WTC11 (cell line): Measurements from ENCODE around the gene UBE4A. TPM values are rescaled to one million over a fixed set of nuclear protein-coding genes. Genes with fewer than 3 reads are reported as not detected.

ENCODE experiments used
- ATAC-seq: fragments of 200-7000 bp; cut with Tn5 transposase; 2 replicates; pipeline ENCODE4 v1.10.0; 2021; ENCODE audit warnings: mild to moderate bottlenecking, moderate library complexity
- CTCF ChIA-PET: fragments of 300-600 bp; sonication (Branson Sonifier 250); formaldehyde crosslinking; loops from one replicate; lab custom pipeline; 2021; ENCODE audit warnings: antibody characterized with exemption; lab: Charles Lee
- POLR2A ChIA-PET: fragments of 350-600 bp; sonication (Branson Sonifier 250); formaldehyde crosslinking; loops from one replicate; lab custom pipeline; 2021; ENCODE audit warnings: antibody characterized with exemption; lab: Charles Lee
- DNase-seq: peaks from one replicate; pipeline ENCODE4 v3.0.0; 2021; ENCODE audit warnings: low spot score
- H3K27ac Mint-ChIP-seq: 2 replicates; pipeline ENCODE4 v1.8.0; 2021; ENCODE audit warnings: mixed read lengths
- H3K27me3 Mint-ChIP-seq: 2 replicates; pipeline ENCODE4 v1.8.0; 2021; ENCODE audit warnings: low read depth, mild to moderate bottlenecking, moderate library complexity, mixed read lengths
- H3K36me3 Mint-ChIP-seq: 2 replicates; pipeline ENCODE4 v1.8.0; 2021; ENCODE audit warnings: mixed read lengths
- H3K4me1 Mint-ChIP-seq: 2 replicates; pipeline ENCODE4 v1.8.0; 2022; ENCODE audit warnings: mixed read lengths
- H3K4me3 Mint-ChIP-seq: 2 replicates; pipeline ENCODE4 v1.8.0; 2021; ENCODE audit warnings: mild to moderate bottlenecking, moderate library complexity, mixed read lengths
- H3K9me3 Mint-ChIP-seq: 2 replicates; pipeline ENCODE4 v1.8.0; 2021; ENCODE audit warnings: mixed read lengths
- ATF1 ChIP-seq: sonication (generic); formaldehyde crosslinking; IDR thresholded peaks from 2 replicates; pipeline ENCODE4 v1.8.1; 2023; ENCODE audit warnings: mild to moderate bottlenecking, moderate library complexity, missing genetic modification reagents
- ATF3 ChIP-seq: sonication (generic); formaldehyde crosslinking; conservative IDR thresholded peaks from 2 replicates; pipeline ENCODE4 v1.8.1; 2022; ENCODE audit warnings: mild to moderate bottlenecking, missing genetic modification reagents
- CDX4 ChIP-seq: fragments of 250-450 bp; sonication (Bioruptor Pico); IDR thresholded peaks from 2 replicates; pipeline ENCODE4 v1.9.0; 2021; ENCODE audit warnings: moderate library complexity, mild to moderate bottlenecking, inconsistent platforms, borderline replicate concordance
- CREB1 ChIP-seq: sonication (generic); formaldehyde crosslinking; IDR thresholded peaks from 2 replicates; pipeline ENCODE4 v1.8.0; 2023; ENCODE audit warnings: mild to moderate bottlenecking, missing genetic modification reagents
- EMX1 ChIP-seq: fragments of 250-450 bp; sonication (Bioruptor Pico); IDR thresholded peaks from 2 replicates; pipeline ENCODE4 v1.8.0; 2021; ENCODE audit warnings: mild to moderate bottlenecking
- ESRRA ChIP-seq: sonication (generic); formaldehyde crosslinking; IDR thresholded peaks from 2 replicates; pipeline ENCODE4 v1.8.1; 2022; ENCODE audit warnings: mild to moderate bottlenecking, missing genetic modification reagents, borderline replicate concordance
- HMGA2 ChIP-seq: fragments of 250-450 bp; sonication (Bioruptor Pico); IDR thresholded peaks from 2 replicates; pipeline ENCODE4 v1.4.0; 2021; ENCODE audit warnings: mild to moderate bottlenecking, moderate library complexity
- IRF1 ChIP-seq: sonication (generic); formaldehyde crosslinking; IDR thresholded peaks from 2 replicates; pipeline ENCODE4 v1.8.0; 2023; ENCODE audit warnings: missing genetic modification reagents
- JAZF1 ChIP-seq: fragments of 250-450 bp; sonication (Bioruptor Pico); IDR thresholded peaks from 2 replicates; pipeline ENCODE4 v1.9.0; 2021; ENCODE audit warnings: moderate library complexity, mild to moderate bottlenecking, inconsistent platforms
- NFYB ChIP-seq: sonication (generic); formaldehyde crosslinking; conservative IDR thresholded peaks from 2 replicates; pipeline ENCODE4 v1.8.0; 2022; ENCODE audit warnings: low read depth, missing genetic modification reagents
- RORB ChIP-seq: fragments of 250-450 bp; sonication (Bioruptor Pico); IDR thresholded peaks from 2 replicates; pipeline ENCODE4 v1.9.0; 2021; ENCODE audit warnings: mild to moderate bottlenecking
- TEAD1 ChIP-seq: sonication (generic); formaldehyde crosslinking; IDR thresholded peaks from 2 replicates; pipeline ENCODE4 v1.8.0; 2022; ENCODE audit warnings: mild to moderate bottlenecking, missing genetic modification reagents
- USF1 ChIP-seq: sonication (generic); formaldehyde crosslinking; IDR thresholded peaks from 2 replicates; pipeline ENCODE4 v1.8.0; 2022; ENCODE audit warnings: mild to moderate bottlenecking, missing genetic modification reagents
- ZNF219 ChIP-seq: sonication (generic); formaldehyde crosslinking; IDR thresholded peaks from 2 replicates; pipeline ENCODE4 v1.8.0; 2023; ENCODE audit warnings: missing genetic modification reagents, mild to moderate bottlenecking, borderline replicate concordance
- ZNF281 ChIP-seq: sonication (generic); formaldehyde crosslinking; IDR thresholded peaks from 2 replicates; pipeline ENCODE4 v1.8.0; 2023; ENCODE audit warnings: mild to moderate bottlenecking, missing genetic modification reagents
- ZNF416 ChIP-seq: fragments of 250-450 bp; sonication (Bioruptor Pico); IDR thresholded peaks from 2 replicates; pipeline ENCODE4 v1.9.0; 2021; ENCODE audit warnings: mild to moderate bottlenecking, inconsistent platforms
- ZNF423 ChIP-seq: fragments of 250-450 bp; sonication (Bioruptor Pico); IDR thresholded peaks from 2 replicates; pipeline ENCODE4 v2.1.2; 2022; ENCODE audit warnings: mild to moderate bottlenecking, moderate library complexity
- ZNF512 ChIP-seq: sonication (generic); formaldehyde crosslinking; IDR thresholded peaks from 2 replicates; pipeline ENCODE4 v1.8.1; 2022; ENCODE audit warnings: missing genetic modification reagents, borderline replicate concordance
- ZSCAN18 ChIP-seq: fragments of 250-450 bp; sonication (Bioruptor Pico); IDR thresholded peaks from 2 replicates; pipeline ENCODE4 v2.1.2; 2022; ENCODE audit warnings: mild to moderate bottlenecking, moderate library complexity
- total RNA-seq: library from RNA; stranded (reverse); gene quantifications from 3 replicates; pipeline ENCODE4 v1.2.3, GENCODE V29; 2021

UBE4A gene
- total RNA-seq, 1 experiment from 2014 or later, result 31.0 TPM

GRCh38 chr11:118438314-118438931 is 79.0 kb downstream of the UBE4A start:
- Mint-ChIP-seq H3K27ac (peak overlapping the region; percentile 5; the same call in 1 of the 2 replicates), H3K36me3 (peaks cover 10% of the 10 kb centered on the region), H3K4me1 (peaks cover 63% of the 10 kb centered on the region), H3K9me3 (no peaks in the 10 kb centered on the region), H3K4me3 (peak overlapping the region; percentile 95), H3K27me3 (peaks cover 7% of the 10 kb centered on the region)
- POLR2A ChIA-PET, result interaction anchor here (0.9 kb wide), 1 partner anchor 10 kb away, joined by 3 read pairs; no protein-coding TSS in a partner anchor
- CTCF ChIA-PET, result interaction anchor here (0.6 to 1.8 kb wide), 4 partner anchors 28 to 264 kb away, joined by 3 to 6 read pairs (median 4); no protein-coding TSS in a partner anchor
- ATAC-seq, result no peak
- DNase-seq, result peak; percentile 27
- TF ChIP-seq ATF1 (no peak), ZNF512 (no peak), ATF3 (no peak), USF1 (CRISPR knock-in tag) (no peak), JAZF1 (CRISPR knock-in tag) (no peak), ZSCAN18 (CRISPR knock-in tag) (no peak), EMX1 (CRISPR knock-in tag) (no peak), HMGA2 (CRISPR knock-in tag) (no peak)

GRCh38 chr11:118439646-118440045 is 80.2 kb downstream of the UBE4A start:
- H3K36me3 Mint-ChIP-seq, result peaks cover 10% of the 10 kb centered on the region
- ChIA-PET POLR2A (interaction anchor here (0.6 kb wide), 1 partner anchor 105 kb away, joined by 3 read pairs; no protein-coding TSS in a partner anchor), CTCF (interaction anchor here (1.8 kb wide), 1 partner anchor 49 kb away, joined by 6 read pairs; no protein-coding TSS in a partner anchor)
- no peak for DNase-seq
- TF ChIP-seq ESRRA, result no peak
- TF ChIP-seq IRF1, result no peak
- TF ChIP-seq, all 79 proteins: peak for 0
- Mint-ChIP-seq H3K4me1 (peaks cover 60% of the 10 kb centered on the region), H3K9me3 (no peaks in the 10 kb centered on the region), H3K4me3 (peak overlapping the region; percentile 95), H3K27ac (peak overlapping the region; percentile 11; the same call in 1 of the 2 replicates), H3K27me3 (no peaks in the 10 kb centered on the region)
- ATAC-seq, result no peak

- ATAC-seq, result no peak
- TF ChIP-seq ZNF416, result no peak
- no peak for TF ChIP-seq ZNF423 (CRISPR knock-in tag)
- no peak for TF ChIP-seq CDX4 (CRISPR knock-in tag)
- TF ChIP-seq ZNF281, result no peak
- TF ChIP-seq ZNF219 (CRISPR knock-in tag), result no peak
- TF ChIP-seq NFYB (CRISPR knock-in tag), result no peak
- no peak for TF ChIP-seq CREB1
- no peak for TF ChIP-seq TEAD1 (CRISPR knock-in tag)
- no peak for TF ChIP-seq RORB
- H3K4me1 Mint-ChIP-seq, result peaks cover 60% of the 10 kb centered on the region
- no peaks in the 10 kb centered on the region for H3K27me3 Mint-ChIP-seq
- peak overlapping the region; percentile 30 for H3K27ac Mint-ChIP-seq
- ChIA-PET POLR2A (interaction anchor here (0.5 kb wide), 1 partner anchor 9 kb away, joined by 3 read pairs; no protein-coding TSS in a partner anchor), CTCF (interaction anchor here (0.5 kb wide), 1 partner anchor 74 kb away, joined by 3 read pairs; no protein-coding TSS in a partner anchor)
- peaks cover 10% of the 10 kb centered on the region for H3K36me3 Mint-ChIP-seq
- no peaks in the 10 kb centered on the region for H3K9me3 Mint-ChIP-seq
- no peak for DNase-seq
- H3K4me3 Mint-ChIP-seq, result peak overlapping the region; percentile 1; the same call in 1 of the 2 replicates
Measured at GRCh38 chr11:118441770-118442275, 82.4 kb downstream of the UBE4A start.
